Measurements from ENCODE around the gene PPL.

The PPL gene

DNA sequence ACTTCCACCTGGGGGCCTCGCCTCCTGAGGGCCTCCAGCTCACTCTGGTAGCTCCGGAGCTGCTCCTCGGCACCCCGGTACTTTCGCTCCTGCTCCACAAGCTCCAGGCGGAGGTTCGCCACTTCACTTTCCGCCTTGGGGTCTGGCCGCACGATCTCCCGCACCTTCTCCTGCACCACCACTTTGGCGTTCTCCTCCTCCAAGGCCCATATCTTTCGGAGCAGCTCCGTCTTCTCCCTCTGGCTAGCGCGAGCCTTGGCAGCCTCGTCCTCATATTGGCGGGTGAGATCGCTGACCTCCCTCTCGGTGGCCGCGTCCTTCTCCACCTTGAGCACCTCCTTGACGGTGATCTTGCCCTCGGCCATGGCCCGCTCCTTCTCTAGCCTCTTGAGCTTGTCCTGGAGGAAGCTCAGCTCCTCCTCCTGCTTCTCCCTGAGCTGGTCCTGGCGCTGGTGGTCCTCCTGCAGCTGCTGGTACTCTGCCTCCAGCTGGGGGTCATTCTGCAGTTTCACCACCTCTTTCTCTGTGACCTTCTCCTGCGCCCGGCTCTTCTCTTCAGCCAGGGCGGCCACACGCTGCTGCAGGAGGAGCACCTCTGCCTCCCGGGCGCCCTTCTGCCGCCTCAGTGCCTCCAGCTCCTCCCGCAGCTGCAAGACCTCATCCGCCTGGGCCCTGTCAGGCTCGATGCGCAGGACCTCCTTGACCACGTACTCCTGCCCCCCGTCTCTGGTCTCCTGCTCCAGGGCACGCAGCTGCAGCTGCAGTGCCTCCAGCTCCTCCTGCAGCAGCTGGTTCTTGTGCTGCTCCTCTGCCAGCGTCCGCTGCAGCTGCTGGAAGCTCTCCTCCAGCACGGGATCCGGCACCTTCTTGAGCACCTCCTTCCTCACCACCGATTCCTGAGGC is 51.7 kb downstream of the PPL start:
- no peak for DNase-seq

DNA sequence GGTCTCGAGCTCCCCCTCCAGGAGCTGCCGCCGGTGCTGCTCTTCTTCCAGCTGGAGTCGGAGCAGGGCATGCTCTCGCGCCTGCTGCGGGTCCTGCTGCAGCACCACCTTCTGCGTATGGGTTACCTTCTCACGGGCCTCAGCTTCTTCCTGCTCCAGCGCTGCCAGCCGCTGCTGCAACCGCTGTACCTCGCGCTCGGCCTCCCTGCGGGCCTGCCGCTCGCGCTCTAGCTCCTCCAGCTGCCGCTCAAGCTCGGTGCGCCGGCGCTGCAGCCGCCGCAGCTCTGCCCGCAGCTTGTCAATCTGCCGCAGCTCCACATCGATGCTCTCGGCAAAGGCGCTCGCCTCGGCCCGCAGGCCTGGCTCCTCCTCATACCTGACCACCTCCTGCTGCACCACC is 52.7 kb downstream of the PPL start:
- DNase-seq = no peak

DNA sequence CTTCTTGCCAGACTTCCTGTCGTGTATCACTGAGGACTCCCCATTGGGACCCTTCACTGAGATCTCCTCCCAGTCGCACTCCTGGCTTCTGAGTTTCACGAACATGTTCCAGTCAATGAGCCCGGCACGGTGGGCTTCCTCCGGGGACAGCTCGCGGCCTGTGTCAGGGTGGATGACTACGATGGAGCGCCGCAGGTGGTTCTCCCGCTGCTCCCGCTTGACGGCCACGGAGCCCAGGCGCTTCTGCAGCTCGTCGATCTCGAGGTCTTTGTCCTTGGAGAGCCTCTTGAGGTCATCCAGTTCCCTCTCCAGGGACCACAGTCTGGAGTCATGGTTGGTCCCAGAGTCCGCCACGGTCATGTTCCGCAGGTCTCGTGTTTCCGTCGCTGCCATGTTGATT is 53.4 kb downstream of the PPL start:
- no peak for DNase-seq

DNA sequence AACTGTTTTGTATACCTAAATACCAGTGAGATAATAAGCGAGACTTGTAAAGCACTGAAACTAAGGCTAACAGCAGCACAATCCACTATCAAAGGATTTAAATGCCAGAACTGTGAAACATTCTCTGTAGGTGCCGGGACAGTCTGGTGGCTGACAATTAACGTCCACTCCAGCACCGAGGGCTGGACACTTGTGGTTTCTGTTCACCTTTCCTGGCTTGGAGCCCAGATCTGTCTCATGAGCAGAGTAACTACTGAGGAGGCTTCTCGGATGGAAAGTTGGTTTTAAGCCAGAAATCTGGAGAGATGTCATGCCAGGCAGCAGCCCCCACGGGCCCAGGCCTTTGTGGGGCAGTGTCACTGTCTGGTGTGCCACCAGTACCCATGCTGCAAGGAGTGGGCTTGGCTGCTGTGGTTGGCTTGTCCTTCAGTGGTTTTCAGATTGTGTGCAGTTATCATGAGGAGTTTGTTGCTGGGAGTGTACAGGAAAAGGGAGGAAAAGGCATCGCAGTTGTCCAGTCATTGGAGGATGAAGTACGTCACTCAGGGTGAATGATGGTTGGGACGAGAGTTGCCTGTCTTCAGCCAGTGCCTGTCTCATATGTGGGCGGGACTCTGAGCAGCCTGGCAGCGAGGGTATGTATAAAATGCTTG is 54.2 kb downstream of the PPL start:
- DNase-seq = no peak

DNA sequence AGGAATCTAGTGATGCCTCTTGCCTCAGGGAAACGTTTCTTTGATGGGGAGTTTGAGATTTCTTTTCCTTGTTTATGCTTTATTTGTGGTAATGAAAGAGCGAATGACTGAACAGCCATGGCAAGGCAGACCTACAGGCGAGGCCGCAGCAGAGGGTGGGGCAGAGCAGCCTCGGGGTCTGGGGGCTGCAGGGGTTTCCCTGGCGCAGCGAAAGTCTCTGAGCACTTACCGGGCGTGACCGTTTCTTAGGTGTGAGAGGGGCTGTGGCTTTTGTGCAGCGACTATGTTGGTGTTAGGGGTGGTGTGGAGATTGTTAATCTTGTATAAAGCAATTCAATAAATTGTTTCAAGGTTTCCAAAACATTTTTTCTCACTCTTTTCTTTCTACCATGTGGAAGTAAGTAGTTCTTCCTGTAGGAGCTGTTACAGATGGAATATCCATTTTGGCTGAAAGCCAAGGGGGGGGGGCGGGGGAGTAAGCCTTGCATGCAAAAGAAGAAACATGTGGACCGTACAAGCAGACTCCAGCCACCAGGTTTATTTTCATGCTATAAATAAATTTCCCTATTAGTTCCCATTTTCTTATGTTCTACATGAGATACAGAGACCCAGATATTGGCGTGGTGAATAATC is 54.8 kb downstream of the PPL start:
- peak in 1 of 2 experiments; percentile 25 for DNase-seq

DNA sequence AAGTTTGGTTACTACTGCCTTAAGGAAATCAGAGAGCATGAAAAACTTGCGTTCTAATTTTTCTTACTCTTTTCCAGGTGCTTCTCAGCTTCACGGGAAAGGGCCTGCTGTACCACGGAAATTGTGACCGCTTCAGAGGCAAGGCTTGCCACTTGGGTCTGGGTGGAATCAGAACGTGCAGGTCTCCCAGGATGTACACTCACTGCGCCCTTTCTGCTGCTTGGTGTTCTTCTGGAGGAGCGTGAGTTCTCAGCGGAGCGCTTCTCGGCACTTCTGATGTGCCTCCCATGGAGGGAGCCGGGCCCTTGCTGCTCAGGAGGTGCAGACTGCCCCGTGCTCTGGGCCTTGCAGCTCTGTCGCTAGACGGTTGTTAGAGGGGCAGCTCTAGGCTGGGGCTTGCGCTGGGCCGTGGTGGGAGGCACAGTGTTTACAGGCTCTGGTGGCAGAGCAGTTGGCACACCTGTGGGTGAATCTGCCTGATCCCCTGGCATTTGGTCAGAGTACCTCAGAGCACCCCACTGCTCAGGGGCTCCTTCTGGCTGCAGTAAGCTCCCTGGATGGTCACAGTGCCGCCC is 56.9 kb downstream of the PPL start:
- no peak for DNase-seq

DNA sequence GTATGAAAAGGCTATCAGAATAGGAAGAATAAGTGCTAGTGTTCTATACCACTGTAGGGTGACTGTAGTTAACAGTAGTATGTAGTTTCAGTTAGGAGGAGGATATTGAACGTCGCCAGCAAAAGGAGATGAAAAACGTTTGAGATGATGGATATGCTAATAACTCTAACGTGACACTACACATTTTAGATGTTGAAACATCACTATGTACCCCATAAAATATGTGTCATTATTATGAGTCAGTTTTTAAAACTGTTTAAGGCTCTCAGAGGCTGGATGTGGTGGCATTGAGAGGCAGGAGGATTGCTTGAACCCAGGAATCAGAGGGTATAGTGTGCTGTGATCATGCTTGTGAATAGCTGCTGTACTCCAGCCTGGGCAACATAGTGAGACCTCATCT is 57.9 kb downstream of the PPL start:
- DNase-seq = no peak

DNA sequence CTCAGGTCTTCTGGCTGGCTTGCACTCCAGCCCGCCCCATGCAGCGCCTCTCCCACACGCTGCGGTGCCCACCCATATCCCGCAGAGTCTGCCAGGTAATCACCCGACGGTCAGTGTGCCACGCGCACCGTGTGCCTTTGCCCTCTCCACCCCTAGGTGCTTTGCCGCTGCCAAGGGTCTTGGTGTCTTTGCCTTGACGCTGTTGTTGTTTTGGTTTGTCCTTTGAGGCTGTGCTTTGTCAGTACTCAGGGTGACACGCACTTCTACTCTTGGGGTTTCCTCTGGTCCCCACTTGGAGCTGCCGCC is 59.6 kb downstream of the PPL start:
- no peak for DNase-seq

DNA sequence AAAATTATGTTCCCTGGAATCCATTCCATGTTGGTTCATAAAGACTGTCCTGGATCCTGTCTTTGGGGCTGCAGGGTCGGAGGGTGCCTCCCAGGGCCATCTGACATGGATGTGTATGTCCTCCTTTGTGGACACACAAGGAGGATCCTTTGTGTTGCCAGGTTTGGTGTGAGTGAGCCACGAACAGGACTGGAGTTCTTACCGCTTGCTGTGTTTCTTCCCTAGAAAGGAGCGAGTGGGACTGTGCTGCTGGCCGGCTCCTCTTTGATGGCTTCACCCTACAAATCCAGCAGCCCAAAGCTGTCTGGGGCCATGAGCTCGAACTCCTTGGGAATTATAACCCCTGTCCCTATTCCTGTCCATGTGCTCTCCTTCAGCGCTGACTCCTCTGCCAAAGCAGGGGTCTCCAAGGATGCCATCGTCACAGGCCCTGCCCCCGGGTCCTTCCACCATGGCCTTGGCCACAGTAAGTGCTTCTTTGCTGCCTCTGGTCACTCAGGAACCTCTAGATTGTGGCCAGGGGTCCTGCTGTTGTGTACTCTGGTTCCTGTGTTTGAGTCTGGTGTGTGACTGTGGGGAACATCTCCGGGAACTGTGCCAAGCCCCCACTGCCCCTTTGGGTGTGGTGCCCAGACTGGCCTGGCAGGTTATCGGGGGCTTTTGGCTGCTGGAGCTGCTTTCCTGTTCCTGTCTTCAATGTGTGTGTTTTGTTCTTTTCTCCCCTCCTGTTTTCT is 60.1 kb downstream of the PPL start:
- no peak for DNase-seq

DNA sequence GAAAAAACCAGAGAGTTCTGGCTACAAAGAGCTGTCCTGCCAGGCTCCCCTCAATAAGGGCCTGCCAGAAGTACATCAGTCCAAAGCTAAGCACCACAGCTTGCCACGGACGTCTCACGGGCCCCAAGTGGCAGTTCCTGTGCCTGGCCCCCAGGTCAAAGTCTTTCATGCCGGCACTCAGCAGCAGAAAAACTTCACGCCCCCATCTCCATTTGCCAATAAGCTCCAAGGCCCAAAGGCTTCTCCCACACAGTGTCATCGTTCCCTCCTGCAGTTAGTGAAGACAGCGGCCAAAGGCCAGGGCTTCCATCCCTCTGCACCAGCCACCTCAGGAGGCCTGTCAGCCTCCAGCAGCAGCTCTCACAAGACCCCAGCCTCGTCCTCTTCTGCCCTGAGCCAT is 62.3 kb downstream of the PPL start:
- DNase-seq = no peak

DNA sequence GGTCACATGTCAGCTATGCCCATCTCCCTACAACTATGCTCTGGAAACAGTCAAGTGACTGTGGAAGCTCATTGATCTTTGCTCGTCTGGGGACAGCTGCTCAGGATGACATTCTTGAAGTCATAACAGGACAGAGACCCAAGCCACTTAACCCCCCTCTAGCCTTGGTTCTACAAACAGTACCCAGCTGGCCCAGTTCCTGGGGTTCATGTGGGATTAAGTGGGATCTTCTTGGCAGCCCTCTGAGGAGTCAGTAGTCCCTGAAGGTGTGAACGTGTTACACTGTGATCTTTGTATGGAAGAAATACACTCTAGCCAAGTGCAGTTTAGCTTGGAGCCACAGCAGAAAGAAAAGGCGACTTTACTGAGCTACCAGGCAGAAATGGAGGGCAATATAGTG is 63.9 kb downstream of the PPL start:
- no peak for DNase-seq

DNA sequence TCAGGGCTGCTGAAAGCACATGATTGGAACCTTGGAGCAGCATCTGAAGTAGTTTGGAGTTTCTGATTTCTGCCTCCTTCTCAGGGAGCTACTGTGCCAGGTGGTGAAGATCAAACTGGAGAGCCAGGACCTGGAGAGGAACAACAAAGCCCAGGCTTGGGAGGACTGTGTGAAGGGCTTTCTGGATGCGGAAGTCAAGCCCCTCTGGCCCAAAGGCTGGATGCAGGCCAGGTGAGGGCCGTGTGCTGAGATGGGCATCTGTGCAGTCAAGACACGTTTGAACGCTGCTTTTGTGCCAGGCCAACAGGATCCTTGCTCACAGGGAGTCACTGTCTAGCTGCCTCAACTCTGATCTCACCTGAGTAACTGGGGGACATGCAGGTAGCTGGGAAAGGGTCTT is 65.9 kb downstream of the PPL start:
- no peak for DNase-seq

DNA sequence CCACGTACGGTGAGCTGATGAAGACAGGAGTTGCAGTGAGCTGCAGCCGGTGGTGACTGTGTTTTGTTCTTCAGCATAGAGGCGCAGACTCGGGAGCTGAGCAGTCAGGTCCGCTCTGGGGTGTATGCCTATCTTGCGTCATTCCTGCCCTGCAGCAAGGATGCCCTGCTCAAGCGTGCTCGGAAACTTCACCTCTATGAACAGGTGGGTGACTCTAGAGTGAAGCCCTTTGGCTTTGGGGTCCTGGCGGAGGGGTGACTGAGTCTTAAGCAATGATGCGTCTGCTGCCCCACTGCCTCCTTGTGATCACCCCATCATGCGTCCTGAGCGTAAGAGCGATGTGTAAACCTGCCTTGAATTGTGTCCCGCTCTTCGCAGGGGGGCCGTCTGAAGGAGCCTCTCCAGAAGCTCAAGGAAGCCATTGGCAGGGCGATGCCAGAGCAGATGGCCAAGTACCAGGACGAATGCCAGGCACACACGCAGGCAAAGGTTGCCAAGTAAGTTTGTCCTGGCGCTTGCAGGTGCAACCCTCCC is 66.7 kb downstream of the PPL start:
- no peak for DNase-seq

DNA sequence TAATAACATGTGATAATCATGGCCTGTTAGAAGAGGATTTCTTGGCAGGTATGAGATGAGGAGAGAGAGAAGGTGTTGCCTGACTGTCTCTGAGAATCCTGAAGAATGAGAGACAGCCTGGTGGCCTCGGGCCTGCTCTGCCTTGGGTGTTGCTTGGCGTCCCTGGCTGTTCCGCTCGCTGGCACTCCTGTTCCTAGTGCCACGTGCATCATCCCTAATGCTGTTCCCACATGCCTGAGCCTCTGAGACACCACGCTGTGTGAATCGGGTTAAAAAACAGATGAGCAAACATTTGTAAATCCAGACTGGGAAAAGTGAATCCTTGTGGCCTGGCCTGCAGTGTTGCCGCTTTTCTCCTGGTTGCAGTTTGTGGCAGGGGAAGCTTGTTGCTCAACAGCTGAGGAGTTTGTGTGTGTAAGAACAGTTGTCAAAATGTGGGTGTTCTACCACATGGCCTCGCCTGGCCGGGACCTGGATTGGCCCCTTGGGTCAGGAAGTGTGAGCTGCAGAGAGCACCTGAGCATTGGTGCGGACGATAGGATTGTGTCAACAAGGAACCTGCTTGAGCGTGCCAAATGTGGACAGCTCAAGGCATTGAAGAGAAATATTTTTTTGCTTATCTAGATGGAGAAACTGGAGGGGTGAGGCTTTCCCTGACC is 67.7 kb downstream of the PPL start:
- no peak for DNase-seq

DNA sequence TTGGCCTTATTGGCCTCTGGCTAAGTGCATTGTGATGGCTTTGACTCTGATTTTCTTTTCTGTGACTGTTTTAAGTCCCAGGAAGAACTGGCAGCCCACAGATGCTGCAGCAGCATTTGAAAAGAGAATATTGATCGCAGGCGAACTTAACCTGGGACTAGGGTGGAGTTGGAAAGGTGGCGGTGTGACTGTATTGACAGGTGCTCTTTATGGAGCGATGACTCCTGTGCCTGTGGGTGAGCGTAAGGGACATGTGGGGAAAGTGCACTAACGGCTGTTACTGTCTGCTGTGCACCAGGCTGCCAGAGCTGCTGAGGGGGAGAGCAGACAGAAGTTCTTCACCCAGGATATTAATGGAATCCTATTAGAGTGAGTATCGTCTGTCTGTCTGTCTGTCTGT is 68.4 kb downstream of the PPL start:
- no peak for DNase-seq

DNA sequence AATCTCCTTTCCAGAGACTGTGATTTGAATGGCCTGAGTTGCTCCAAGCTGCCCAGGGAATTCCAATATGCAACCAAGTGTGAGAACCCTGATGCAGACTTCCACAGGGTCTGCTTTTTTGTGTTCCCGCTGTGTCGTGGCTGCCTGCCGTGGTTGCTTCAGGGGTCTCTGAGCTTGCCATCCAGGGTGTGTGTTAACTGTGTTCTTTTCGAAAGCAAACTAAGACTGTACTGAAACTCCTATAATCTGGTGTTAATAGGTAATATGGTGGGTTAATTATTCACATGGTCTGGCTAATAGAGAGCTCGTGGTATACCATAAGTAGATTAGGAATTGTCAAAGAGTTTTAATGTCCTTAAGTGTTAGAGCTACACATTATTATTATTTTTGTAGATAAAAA is 68.9 kb downstream of the PPL start:
- no peak for DNase-seq

DNA sequence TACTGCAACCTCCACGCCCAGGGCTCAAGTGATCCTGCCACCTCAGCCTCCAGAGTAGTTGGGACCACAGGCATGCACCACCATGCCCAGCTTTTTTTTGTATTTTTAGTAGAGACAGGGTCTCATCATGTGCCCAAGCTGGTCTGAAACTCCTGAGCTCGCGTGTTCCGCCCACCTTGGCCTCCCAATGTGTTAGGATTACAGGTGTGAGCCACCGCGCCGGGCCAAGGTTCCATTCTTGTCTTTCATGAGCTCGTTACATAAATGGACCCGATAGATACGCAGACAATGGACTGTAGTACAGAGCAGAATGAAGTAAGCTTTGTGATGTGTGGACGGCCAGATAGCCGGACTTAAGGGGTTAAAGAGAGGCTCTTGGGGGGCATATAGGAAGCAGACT is 70.4 kb downstream of the PPL start:
- DNase-seq = no peak

DNA sequence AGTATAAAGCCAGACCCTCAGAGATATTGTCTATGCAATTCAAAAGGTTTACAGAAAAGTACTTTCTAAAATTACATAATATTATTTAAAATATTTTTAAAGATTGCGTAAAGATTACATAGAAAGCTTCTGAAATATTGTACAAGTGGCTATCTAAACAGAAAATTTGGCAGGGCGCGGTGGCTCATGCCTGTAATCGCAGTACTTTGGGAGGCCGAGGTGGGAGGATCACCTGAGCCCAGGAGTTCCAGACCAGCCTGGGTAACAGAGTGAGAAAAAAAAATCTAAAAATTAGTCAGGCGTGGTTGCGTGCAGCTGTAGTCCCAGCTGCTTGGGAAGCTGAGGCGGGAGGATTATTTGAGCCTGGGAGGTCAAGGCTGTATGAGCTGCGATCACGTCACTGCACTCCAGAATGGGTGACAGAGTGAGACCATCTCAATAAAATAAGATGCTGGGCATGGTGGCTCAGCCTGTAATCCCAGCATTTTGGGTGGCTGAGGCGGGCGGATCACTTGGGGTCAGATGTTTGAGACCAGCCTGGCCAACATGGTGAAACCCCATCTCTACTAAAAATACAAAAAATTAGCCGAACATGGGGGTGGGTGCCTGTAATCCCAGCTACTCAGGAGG is 71.6 kb downstream of the PPL start:
- no peak for DNase-seq

DNA sequence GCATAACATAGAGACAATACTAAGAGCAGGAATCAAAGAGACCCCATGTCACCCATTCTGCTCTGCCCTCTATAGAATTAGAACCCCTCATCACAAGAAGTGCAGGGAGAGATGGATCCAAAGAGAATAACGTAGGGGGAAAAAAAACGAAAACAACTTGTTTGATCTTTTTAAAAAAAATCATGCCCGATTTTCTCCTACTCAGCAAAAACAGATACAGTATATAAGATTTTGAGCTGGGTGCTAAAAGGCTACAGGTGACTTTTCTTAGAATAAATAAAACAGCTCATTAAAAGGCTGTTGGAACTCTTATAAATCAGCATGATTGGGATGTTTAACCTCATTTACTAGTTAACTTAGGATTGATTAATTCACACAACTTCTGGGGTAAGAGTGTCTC is 72.2 kb downstream of the PPL start:
- DNase-seq = no peak

DNA sequence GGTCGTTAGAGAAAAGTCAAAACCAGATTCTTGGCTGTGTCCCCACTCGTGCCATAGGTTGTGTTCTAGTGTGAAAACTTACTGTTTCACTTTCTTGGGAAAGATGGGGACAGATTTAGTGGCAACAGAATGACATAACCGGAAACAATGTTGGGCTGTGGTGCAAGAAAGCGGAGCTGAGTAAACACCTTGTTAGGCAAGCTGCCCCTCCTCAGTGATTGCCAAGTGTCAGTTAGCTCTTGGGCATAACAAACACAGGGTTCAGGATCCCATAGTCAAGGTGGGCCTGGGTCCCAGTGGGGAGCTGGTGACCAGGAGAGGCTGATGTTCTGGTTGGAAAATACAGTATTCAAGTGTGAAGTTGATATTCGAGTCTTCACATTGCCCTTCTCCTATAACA is 74.3 kb downstream of the PPL start:
- DNase-seq = no peak

DNA sequence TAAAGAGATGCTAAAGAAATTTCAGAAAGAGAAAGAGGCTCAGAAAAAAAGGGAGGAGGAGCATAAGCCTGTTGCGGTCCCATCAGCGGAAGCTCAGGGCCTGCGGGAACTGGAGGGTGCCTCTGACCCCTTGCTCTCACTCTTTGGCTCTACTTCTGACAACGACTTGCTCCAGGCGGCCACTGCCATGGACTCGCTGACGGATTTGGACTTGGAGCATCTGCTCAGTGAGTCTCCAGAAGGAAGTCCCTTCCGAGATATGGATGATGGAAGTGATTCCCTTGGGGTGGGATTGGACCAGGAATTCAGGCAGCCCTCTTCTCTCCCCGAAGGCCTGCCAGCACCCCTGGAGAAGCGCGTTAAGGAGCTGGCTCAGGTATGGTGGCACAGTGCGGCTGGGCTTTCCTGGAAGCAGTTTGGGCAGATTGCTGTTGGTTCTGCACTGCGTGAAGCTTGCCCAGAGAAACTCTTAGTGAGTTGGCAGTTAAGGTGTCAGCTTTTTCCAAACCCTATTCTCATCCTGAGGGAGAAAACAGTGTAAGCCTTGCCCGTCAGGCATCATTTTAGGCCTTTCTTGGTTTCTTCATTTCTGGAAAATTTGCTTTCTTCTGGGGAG is 76.1 kb downstream of the PPL start:
- DNase-seq = no peak

DNA sequence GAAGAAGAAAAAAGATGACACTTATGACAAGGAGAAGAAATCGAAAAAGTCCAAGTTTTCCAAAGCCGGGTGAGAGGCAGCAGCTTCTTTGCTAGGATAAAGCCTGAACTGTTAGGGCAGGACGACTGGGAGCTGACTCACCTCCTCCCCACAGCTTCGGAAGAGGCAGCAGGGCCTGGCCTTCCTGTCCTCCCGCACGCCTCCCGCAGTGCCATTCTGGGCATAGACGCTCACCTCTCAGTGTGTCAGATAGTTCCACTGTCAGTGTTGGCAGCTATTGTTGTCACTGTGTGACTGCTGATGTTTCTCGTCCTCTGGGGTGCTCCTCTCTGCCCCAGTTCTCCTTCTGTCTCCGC is 77.1 kb downstream of the PPL start:
- no peak for DNase-seq

All from NCI-H524 (cell line).